NCI-H2171 treated with DMSO at 0.1 percent for 48 hours (cell line): ENCODE results near the gene SNED1.

Experiments used
- DNase-seq: peaks from one replicate; lab custom pipeline; 2025; lab: John Stamatoyannopoulos, UW

SNED1 gene

GRCh38 chr2:241130316-241130715 is 131.9 kb downstream of the SNED1 start:
- DNase-seq: no peak

GRCh38 chr2:241131531-241131930 is 133.1 kb downstream of the SNED1 start:
- no peak for DNase-seq

GRCh38 chr2:241132538-241133435 is 134.4 kb downstream of the SNED1 start:
- DNase-seq: no peak

- no peak for DNase-seq
These were observed 135.0 kb downstream of the SNED1 start for GRCh38 chr2:241133436-241133820.

GRCh38 chr2:241134711-241135110 is 136.3 kb downstream of the SNED1 start:
- DNase-seq: no peak

GRCh38 chr2:241135737-241136136 is 137.3 kb downstream of the SNED1 start:
- no peak for DNase-seq

GRCh38 chr2:241136191-241136590 is 137.8 kb downstream of the SNED1 start:
- no peak for DNase-seq

GRCh38 chr2:241136661-241137260 is 138.3 kb downstream of the SNED1 start:
- DNase-seq: no peak

GRCh38 chr2:241137276-241138190 is 139.1 kb downstream of the SNED1 start:
- DNase-seq: no peak

- DNase-seq: no peak
These were observed 140.1 kb downstream of the SNED1 start for GRCh38 chr2:241138471-241138870.

GRCh38 chr2:241139531-241140444 is 141.4 kb downstream of the SNED1 start:
- DNase-seq: no peak

- no peak for DNase-seq
These were observed 142.0 kb downstream of the SNED1 start for GRCh38 chr2:241140445-241140840.

- no peak for DNase-seq
These were observed 142.9 kb downstream of the SNED1 start for GRCh38 chr2:241141214-241141770.

- DNase-seq: no peak
These were observed 143.6 kb downstream of the SNED1 start for GRCh38 chr2:241142063-241142462.

- DNase-seq: no peak
These were observed 144.2 kb downstream of the SNED1 start for GRCh38 chr2:241142593-241142992.
